Erythroblast (primary cell): ENCODE measurements around the gene IGSF3.

Experiments
- GATA1 ChIP-seq: IDR thresholded peaks from 2 replicates; pipeline ENCODE4 v1.6.1; 2011; ENCODE audit warnings: low read depth, mild to moderate bottlenecking, control low read depth, low read length, moderate library complexity
- POLR2A ChIP-seq: IDR thresholded peaks from 2 replicates; pipeline ENCODE4 v1.6.1; 2011; ENCODE audit warnings: mild to moderate bottlenecking, low read length

DNA sequence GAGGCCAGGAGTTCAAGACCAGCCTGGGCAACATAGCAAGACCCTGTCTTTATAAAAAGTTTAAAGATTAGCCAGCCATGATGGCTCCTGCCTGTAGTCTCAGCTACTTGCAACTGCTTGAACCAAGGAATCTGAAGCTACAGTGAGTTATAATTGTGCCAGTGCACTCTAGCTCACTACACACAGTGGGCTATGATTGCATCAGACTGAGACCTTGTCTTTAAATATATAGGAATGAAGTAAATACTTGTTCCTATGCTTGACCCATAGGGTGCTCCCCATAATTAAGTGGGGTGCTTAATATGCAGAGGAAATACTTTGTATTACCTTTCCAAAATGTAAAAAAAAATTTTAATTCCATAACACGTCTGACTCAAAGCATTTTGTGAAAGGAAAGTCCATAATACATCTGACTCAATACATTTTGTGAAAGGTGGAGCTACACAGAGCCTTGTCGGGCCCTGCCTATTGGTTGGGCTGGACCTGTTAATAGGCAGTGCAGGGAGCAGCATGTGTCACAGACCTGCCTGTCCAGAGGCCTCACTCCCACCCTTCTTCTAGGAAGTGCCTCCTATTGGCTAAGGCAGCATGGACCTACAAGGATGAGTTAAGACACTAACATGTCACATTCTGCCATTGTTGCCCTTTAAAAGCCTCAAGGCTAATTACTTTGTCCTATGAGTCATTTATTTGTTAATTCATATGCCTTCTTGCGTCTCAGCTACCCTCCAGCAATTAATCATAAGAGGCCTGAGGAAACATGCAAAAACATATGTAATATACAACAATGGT, 130.3 kb downstream of the IGSF3 start:
- no peak for TF ChIP-seq POLR2A
- TF ChIP-seq GATA1, result no peak
